Smooth muscle cell of trachea (primary cell): ENCODE measurements around the gene CNGB1. TPM values are rescaled to one million over a fixed set of nuclear protein-coding genes. Genes with fewer than 3 reads are reported as not detected.

ENCODE experiments used
- total RNA-seq: library from RNA; depleted of rRNA; stranded (reverse); fragments of >200 nt; gene quantifications from 2 replicates; pipeline ENCODE4 v1.2.1, GENCODE V29; 2014

Gene CNGB1
- total RNA-seq: not detected in 2 replicates

GRCh38 chr16:57970970-57971369, at the start of gene CNGB1:
Gene CNGB1 (minus strand): TSS chr16:57971128. CDS start chr16:57967286, 3,842 bp downstream.

GRCh38 chr16:58000706-58001676, 30.1 kb upstream of the CNGB1 start, which contains the start of gene USB1:
Gene USB1 (plus strand): TSS chr16:58001407. CDS start chr16:58001484, 77 bp downstream.

GRCh38 chr16:57999971-58000705, 29.2 kb upstream of the CNGB1 start, which contains the start of gene ZNF319:
Gene ZNF319 (minus strand): TSS chr16:58000672. CDS start chr16:57998265, 2,407 bp downstream.

Other genes starting within 250 kb of the CNGB1 start
- gene KATNB1, start 235.4 kb downstream of the CNGB1 start, total RNA-seq: 22.4 and 28.0 TPM in 2 replicates
- gene KIFC3, start 168.6 kb downstream of the CNGB1 start, total RNA-seq: 30.4 and 38.0 TPM in 2 replicates
- 3.2 and 5.3 TPM in 2 replicates for gene ZNF319, start 29.5 kb upstream of the CNGB1 start, total RNA-seq
- 41.0 and 41.9 TPM in 2 replicates for gene USB1, start 30.3 kb upstream of the CNGB1 start, total RNA-seq
- gene MMP15, start 54.6 kb upstream of the CNGB1 start, total RNA-seq: 1.6 and 6.1 TPM in 2 replicates
- gene CFAP20, start 158.3 kb upstream of the CNGB1 start, total RNA-seq: 23.2 and 32.0 TPM in 2 replicates
- gene CSNK2A2, start 227.0 kb upstream of the CNGB1 start, total RNA-seq: 31.6 and 39.1 TPM in 2 replicates